GM21825 (cell line): ENCODE results near the gene OR2H1.
"Not testable (repeated sequence)": the region's sequence is repeated elsewhere in the genome, so short reads cannot be mapped to it uniquely, and the experiment has no call there.

Experiments used
- ATAC-seq: cut with Tn5 transposase; IDR thresholded peaks from one replicate; pipeline ENCODE4 v1.9.1; 2021; ENCODE audit warnings: mild to moderate bottlenecking, moderate library complexity; ENCODE audit not compliant: unreplicated experiment

OR2H1 gene

DNA sequence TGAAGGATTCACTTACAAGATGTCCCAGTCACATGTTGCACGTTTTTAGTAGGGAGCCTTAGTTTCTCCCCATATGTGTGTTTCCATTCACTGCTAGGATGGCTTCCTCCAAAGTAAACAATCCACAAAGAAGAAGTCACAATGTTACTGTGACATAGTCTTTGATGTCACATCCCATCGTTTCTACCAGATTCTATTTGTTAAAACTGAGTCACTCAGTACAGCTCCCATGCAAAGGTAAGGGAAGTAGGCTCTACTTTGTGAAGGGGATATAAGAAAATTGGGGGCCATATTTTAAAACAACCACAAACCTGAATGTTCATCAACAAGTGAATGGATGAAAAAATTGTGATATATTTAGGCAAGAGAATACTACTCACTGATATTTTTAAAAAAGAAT, at the start of gene OR2H1, which contains the start of gene OR11A1:
TSS of gene OR2H1 (plus strand) at position 185 of the 400 bp plus-strand sequence. CDS start 4,615 bp downstream, outside the sequence.
TSS of gene OR11A1 (minus strand) at position 101 of the 400 bp plus-strand sequence. CDS start 29,430 bp downstream, outside the sequence.
- no peak for ATAC-seq

GRCh38 chr6:29414588-29414987, 42.4 kb upstream of the OR2H1 start, which contains the start of gene OR12D1:
OR12D1 (plus strand) TSS chr6:29414928.
- no peak for ATAC-seq

DNA sequence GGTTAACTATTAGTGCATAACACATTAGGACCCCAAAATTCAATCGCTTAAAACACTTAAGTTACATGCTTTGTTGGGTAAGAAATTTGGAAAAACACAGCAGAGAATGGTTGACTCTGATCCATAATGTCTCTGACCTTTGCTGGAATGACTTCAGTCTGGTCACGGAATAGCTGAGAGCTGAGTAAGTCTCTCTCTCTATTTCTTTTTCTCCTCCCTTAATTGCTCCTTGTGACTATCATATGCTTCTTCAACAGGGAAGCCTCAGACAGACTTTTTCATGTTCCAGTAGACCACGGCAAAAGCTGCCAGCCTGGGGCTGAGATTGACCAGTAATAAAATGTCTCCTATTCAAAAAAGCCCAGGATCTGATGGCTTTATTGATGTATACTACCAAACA, 37.4 kb upstream of the OR2H1 start:
- no peak for ATAC-seq

DNA sequence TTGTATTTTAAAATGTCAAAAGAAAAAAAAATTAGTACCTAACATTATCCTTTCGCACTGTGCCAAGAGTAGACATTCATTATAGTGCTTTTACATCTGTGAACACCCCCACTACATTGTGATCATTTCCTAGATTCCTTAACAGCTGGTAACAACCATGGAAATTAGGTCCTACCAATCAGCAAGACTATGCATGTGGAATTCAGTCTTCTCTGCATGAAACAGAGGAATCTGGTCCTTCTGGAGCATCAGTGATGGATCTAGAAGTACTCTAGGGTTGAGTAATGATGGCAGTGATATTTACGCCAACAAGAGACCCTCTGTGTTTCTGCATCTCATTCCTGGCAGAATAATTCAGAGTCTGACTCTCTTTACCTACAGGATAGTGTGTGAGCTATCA, 32.8 kb upstream of the OR2H1 start:
- no peak for ATAC-seq

DNA sequence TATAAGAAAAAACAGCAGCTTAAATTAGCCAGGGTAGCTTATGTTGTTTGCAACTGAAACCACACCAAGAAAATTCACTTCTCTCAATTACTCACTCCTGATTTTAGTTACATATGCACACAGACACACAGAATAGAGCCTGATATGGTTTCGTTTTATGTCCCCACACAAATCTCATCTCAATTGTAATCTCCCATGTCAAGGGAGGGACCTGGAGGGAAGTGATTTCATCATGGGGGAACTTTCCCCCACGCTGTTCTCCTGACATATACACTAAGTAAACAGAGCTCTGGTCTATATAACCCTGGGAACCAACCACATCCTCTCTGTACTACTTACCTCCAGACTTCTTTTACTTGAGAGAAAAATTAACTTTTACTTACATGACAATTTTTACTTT, 32.4 kb upstream of the OR2H1 start:
- ATAC-seq, result no peak

- ATAC-seq, result no peak
Measured at GRCh38 chr6:29425075-29425474, 31.9 kb upstream of the OR2H1 start.

DNA sequence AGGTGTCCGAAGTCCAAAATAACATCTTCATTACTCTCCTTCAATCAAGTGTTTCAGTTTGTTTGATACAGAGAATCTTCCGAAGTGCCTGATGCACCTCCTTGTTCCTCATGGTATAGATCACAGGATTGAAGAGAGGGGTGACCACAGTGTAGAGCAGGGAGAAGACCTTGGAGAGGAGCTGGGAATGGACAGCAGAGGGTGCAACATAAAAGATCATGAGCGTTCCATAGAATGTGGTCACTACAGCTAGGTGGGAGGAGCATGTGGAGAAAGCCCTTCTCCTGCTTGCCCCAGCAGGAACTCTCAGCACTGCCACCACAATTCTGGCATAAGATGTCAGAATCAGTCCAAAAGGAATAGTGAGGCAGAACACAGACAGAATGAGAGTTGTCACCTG, 30.3 kb upstream of the OR2H1 start:
- no peak for ATAC-seq

DNA sequence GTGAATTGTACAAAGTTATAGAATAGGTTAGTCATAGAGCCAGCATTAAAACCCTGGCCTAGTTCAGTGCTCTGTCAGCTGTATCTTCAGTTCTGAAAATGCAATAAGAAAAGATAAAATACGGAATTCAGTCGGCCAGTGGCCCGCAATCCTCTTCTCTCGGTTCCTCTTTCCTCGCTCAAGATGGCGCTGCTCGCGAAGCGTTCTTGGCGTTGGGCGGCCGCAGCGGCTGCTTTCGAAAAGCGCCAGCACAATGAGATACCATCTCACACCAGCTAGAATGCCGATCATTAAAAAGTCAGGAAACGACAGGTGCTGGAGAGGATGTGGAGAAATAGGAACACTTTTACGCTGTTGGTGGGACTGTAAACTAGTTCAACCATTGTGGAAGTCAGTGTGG, 20.2 kb upstream of the OR2H1 start:
- ATAC-seq, result not testable (repeated sequence)

DNA sequence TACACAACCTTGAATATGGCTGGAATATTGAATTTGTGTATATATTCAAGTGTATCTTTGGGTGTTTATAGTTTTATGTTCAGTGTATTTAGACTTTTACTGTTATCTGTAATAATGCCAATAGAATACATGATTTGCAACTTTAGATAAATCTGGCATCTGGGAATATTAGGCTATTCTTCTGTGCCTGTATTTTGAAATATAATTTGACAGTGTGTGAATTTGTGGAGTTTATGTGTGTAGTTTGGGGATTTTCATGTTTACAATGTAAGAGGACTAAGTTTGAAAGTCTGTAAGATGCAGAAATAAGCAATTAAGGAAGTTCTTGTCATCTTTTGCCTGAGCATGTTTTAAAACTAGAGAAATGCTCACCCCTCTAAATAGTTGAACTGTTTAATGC, 17.9 kb upstream of the OR2H1 start, which contains the start of gene OR10C1:
TSS of gene OR10C1 (plus strand) at position 301 of the 400 bp plus-strand sequence. CDS start 710 bp downstream, outside the sequence.
- ATAC-seq, result no peak

DNA sequence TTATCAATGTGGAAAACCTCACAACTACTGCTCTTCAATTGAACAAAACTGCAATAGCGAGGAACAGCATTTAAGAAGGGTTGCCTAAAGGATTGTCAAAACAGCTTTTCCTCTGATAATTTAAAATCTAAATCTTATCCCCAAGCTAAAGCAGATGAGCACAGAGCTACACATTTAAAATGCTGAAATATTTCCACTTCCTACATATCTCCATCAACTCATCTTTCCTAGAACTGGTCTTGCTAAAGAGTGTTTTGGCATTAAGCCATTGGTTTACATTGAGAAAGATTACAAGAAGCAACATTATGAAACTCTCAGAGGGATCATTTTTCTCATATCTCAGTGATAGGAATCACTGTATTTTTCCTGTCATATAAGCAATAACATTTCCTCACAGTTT, 14.2 kb upstream of the OR2H1 start:
- ATAC-seq, result no peak

DNA sequence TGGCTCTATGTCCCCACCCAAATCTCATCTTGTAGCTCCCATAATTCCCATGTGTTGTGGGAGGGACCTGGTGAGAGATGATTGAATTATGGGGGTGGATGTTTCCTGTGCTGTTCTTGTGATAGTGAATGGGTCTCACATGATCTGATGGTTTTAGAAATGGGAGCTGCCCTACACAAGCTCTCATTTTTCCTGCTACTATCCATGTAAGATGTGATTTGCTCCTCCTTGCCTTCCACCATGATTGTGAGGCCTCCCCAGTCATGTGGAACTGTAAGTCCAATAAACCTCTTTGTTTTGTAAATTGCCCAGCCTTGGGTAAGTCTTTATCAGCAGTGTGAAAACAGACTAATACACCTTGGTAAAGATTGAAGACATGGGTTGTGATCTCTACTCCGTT, 12.9 kb upstream of the OR2H1 start:
- not testable (repeated sequence) for ATAC-seq

- ATAC-seq, result no peak
Measured at GRCh38 chr6:29447670-29448069, 9.3 kb upstream of the OR2H1 start.

DNA sequence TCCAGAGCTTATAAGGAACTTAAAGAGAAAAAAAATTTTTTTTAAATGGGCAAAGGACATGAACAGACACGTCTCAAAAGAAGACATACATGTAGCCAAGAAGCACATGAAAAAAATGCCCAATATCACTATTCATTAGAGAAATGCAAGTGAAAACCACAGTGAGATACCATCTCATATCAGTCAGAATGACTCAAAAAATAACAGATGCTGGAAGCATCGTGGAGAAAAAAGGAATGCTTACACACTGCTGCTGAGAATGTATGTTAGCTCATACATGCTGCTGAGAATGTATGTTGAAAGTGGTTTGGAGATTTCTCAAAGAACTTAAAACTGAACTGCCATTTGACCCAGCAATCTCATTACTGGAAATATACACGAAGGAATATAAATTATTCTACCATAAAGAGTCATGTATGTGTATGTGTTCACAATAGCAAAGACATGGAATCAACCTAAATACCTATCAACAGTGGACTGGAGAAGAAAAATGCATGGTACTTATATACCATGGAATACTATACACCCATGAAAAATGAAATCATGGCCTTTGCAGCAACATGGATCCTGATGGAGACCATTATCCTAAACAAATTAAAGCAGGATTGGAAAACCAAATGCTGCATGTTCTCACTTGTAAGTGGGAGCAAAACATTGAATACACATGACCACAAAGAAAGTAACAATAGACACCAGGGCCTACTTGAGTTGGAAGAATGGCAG, 5.3 kb upstream of the OR2H1 start:
- ATAC-seq, result no peak

DNA sequence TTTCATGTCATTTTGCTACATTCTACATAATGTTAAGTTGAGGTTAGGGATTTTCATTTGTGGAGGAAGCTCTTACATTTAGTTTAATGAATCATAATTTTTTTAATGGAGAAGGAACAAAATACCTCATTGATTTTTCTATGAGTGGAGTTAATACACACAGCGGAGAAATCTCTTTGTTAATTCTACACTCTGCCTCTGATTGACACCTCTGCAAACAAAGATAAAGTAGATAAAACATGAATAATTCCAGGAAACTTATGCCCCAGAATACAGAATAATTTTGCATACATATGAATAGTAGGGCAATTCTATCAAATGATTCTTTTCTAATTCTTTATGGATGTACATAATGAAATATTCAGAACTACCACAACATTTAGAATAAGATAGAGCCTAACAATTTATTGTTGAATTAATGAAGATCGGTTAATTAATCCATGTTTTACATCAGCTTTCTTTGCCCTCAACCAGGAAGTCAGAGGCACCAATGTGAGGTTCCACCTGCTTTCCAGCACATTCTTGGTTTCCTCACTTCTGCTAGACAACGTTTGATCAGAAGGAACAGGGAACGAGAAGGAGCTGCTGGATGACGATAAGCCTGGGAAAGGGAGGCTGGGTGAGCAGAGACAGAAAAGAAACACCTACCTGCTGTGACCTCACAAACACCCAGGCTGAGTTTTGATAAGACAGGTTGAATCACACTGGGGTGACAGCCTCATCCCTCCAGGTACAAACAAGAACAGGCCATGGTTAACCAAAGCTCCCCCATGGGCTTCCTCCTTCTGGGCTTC, 4.3 kb downstream of the OR2H1 start:
- no peak for ATAC-seq

DNA sequence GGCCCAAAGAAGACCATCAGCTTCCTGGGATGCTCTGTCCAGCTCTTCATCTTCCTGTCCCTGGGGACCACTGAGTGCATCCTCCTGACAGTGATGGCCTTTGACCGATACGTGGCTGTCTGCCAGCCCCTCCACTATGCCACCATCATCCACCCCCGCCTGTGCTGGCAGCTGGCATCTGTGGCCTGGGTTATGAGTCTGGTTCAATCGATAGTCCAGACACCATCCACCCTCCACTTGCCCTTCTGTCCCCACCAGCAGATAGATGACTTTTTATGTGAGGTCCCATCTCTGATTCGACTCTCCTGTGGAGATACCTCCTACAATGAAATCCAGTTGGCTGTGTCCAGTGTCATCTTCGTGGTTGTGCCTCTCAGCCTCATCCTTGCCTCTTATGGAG, 5.1 kb downstream of the OR2H1 start:
- no peak for ATAC-seq

DNA sequence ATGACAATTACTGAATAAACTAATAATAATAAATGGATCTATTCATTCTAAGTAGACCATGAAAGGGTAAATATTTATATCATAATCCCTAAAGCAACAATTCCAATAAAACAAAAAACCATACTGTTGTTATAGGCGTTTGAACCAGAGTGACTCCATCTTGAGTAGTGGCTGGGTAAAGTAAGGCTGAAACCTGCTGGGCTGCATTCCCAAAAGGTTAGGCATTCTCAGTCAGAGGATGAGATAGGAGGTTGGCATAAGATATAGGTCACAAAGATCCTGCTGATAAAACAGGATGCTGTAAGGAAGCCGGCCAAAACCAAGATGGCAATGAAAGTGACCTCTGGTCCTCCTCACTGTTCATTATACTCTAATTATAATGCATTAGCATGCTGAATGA, 8.3 kb downstream of the OR2H1 start:
- ATAC-seq, result no peak

GRCh38 chr6:29465801-29466200, 8.8 kb downstream of the OR2H1 start:
- ATAC-seq, result no peak

- ATAC-seq, result no peak
Measured at GRCh38 chr6:29466241-29466640, 9.3 kb downstream of the OR2H1 start.

DNA sequence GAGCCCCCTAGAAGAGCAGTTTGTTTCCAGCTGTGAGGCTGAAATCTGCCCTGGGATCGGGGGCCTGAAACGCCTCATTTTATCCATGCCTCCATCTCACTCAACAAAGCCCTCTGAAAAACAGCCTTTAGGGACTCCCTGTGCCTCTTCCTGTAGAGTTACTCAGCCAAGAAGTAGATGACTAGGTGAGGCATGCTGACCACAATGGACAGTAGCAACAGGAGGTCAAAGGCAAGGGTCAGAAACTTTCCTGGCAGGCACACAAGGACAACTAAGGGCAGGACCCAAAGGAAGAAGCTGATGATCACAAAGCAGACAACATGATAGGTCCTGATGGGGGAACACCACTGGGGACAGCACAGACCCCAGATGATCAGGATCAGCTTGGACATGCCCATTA, 18.0 kb downstream of the OR2H1 start:
- ATAC-seq, result no peak

DNA sequence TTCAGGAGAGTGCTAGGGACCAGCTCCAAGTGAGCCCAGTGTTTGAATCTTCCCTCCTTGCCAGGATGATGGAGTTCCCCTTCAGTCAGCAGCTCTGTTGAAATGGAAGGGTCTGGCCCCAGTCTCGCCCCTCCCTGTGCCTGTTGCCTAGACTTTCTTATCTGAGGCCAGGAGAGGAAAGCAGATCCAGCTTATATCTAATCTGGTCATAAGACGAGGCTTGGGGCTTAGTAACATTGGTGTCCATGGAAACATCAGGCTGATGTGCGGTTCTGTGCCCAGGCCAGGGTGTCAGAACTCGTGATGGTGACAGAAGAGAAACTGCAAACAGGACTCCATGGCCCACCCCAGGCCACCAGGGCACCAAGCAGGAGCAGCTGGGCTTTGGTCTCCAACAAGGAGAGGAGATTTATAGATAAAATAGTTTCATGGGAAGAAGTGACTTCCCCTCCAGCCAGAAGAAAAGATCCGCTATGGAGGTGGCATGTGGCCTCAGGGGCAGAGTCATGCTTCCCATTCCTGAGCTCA, 21.0 kb downstream of the OR2H1 start:
- no peak for ATAC-seq

- ATAC-seq, result no peak
Measured at GRCh38 chr6:29478740-29479139, 21.8 kb downstream of the OR2H1 start.

DNA sequence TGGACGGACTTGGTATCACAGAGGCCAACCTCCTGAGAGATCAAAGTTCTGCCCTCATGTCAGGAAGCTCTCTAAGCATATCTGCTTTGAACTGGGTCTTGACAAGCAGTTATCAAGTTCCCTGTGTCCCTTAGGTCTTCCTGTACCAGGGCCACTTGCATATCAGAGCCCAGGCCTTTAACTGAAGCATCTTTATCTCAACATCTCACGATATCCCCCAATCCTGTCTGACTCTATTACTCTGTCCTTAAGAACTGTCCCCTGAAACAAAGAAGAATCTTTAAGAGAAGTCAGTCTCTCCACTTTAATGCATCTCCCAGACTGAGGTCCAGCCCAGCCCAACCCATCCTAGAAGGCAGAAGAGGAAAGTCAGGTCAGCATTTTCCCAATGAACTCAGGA, 22.6 kb downstream of the OR2H1 start:
- ATAC-seq, result no peak
